ENCODE measurements around the gene CMTM7.

CMTM7 gene

DNA sequence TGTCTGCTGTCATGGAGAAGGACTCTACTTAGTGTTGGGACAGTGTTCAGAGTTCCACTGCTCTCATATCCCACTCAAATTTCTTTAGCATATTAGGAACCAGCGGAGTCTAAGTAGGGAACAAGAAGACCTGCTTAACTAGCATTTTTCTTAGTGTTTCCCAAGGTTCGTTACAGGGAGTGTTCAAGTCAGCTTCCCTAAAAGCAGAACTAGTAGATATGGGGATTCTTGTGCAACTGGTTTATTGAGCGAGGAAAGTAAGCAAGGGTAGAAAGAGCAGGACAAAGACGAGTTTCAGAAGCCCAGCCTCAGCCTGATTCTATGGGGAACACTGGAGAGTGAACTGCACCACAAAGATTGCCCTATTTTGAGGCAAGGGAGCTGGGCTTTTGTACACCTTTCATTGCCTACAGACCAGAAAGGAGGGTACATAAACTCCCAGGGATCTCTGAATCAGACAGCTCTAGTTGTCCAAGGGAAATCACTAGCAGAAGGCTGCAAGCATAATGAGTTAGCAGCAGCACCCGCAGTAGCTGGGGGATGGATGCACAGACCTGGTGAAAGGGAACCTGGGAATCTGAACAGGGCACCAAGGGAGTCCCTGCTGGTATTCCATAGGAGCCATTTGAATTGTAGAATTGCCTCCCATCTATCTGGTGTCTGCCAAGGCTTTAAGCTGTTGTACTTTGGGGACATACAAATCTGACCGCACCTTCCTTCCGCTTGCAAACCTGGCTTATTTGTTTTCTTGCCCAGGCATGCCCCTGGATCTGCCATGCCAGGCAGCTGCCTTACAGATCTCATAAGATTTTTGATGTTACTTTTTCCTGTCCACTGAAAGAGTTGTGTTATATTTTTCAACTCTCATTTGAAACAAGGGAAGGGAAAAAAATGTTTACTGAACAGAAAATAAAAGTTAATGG is 15.1 kb downstream of the CMTM7 start:
- no peak for DNase-seq (ENCODE audit: extremely low read depth, low read depth)
- TF ChIP-seq CTCF (IDR thresholded peaks at IDR 0.05; ENCODE audit: low read depth, low read length): no peak

DNA sequence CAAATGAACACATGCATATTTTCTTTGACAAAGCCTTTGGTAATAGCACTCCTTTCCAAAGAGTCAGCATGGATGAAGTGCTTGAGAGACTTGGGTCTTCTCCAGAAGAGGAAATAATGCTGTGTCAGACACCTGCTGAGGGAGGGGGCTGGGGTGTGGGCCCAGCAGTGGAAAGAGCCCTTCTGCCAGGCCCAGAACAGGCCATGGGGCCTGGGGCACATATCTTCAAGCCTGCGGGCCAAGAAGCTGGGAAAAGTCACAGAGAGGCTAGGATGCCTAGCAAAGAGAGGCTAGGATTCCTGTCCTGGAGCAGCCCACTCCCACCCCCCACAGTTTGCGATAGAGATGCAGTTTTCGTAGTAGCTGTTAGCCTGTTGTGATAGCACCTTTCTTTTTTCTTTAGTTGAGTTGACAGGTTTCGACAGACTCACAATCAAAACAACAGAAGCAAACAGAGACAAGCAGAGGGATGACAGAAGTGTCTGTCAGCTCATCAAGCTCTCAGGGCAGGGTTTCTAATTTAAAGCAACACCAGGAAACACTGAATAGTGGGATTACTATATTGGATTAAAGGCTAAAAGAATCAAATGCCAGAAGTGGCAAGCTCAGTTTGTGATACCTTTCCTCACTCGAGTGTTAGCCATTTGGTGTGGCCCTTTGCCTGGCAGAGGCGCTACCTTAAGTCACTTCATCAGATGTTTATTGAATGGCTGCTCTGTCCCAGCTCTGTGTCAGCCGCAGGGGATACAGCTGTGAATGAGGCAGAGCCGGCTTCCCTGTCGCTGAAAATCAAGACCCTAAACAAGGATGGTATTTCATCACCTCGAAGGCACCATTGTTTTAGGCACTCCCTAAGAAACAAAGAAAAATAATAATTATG is 19.0 kb downstream of the CMTM7 start:
- no peak for TF ChIP-seq CTCF (IDR thresholded peaks at IDR 0.05; ENCODE audit: low read depth, low read length)
- no peak for DNase-seq (ENCODE audit: extremely low read depth, low read depth)

DNA sequence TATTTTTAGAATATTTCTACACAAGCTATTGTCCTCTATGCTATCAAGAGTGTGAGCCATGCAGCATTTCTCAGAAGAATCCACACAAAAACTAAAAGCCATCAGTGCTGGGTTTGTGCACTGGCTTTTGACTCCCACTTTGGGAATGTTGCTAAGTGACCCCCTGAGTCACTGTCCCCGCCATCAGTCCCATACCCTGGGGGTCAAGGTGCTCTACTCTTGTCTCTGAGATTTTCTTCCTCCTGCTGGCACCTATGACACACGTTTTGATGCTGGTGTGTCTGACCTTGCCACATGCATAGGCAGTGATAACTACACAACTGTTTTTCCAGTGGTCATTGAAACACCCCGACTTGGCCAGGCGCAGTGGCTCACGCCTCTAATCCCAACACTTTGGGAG is 19.8 kb downstream of the CMTM7 start:
- no peak for DNase-seq (ENCODE audit: extremely low read depth, low read depth)

GRCh38 chr3:32412887-32413286 is 21.2 kb downstream of the CMTM7 start:
- TF ChIP-seq CTCF (IDR thresholded peaks at IDR 0.05; ENCODE audit: low read depth, low read length): no peak
- no peak for DNase-seq (ENCODE audit: extremely low read depth, low read depth)

More for the DNA sequence above, 19.8 kb downstream of the CMTM7 start:
- TF ChIP-seq CTCF (IDR thresholded peaks at IDR 0.05; ENCODE audit: low read depth, low read length): no peak

- DNase-seq (ENCODE audit: extremely low read depth, low read depth): no peak
- TF ChIP-seq CTCF (IDR thresholded peaks at IDR 0.05; ENCODE audit: low read depth, low read length): no peak
These were observed 22.3 kb downstream of the CMTM7 start for GRCh38 chr3:32413845-32414521.

DNA sequence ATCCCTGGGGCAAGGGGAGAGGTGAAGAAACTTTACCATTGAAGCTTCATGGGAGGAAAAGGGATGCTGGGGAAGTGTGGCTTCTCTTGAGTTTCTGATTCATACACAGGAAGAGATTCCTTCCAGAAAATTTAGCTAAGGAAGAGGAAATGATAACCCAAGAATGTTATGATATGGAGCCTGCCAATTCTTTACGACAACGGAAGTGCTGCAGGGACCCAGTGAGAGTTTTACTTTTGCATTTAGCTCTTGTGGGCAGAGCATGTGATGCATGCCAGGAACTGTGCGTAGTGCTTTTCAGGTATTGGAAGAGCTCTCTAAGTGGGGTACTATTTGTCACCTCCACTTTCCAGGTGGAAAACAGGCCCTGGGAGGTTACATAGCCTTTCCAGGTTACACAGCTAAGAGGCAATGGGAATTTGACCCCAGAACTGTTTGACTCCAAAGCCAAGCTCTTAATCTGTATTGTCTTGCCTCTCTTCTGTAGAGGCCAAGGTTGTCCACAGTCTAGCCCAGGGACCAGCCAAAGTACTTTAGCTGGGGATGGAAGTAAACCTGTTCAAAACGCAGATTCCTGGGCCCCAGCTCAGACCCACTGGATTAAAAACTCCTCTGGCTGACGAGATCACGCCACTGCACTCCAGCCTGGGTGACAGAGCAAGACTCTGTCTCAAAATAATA is 23.0 kb downstream of the CMTM7 start:
- TF ChIP-seq CTCF (IDR thresholded peaks at IDR 0.05; ENCODE audit: low read depth, low read length): no peak

More for the DNA sequence above, 23.0 kb downstream of the CMTM7 start:
- DNase-seq (ENCODE audit: extremely low read depth, low read depth): no peak

Measured in AG09319 (cell line).